ENCODE data around the gene SLC1A2.

The SLC1A2 gene

DNA sequence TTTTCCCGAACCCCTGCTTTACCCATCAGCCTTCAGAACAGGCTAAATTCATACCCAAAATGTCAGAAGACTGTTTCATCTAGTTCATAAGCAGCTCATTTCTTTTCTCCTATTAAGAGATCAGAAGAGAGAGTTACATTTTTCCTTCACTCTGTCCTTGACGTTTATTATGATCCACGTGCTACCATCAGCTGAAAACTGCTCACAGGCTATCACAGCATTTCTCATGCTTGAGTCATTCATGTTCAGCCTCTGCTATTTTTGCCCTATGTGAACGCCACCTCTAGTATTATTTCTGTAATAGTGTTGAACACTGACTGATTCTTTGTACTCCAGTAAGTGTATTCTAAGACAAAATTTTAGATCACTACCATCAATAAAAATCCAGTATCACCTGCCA, 51.9 kb downstream of the SLC1A2 start:
- TF ChIP-seq, protein P1, sequence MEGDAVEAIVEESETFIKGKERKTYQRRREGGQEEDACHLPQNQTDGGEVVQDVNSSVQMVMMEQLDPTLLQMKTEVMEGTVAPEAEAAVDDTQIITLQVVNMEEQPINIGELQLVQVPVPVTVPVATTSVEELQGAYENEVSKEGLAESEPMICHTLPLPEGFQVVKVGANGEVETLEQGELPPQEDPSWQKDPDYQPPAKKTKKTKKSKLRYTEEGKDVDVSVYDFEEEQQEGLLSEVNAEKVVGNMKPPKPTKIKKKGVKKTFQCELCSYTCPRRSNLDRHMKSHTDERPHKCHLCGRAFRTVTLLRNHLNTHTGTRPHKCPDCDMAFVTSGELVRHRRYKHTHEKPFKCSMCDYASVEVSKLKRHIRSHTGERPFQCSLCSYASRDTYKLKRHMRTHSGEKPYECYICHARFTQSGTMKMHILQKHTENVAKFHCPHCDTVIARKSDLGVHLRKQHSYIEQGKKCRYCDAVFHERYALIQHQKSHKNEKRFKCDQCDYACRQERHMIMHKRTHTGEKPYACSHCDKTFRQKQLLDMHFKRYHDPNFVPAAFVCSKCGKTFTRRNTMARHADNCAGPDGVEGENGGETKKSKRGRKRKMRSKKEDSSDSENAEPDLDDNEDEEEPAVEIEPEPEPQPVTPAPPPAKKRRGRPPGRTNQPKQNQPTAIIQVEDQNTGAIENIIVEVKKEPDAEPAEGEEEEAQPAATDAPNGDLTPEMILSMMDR (IDR thresholded peaks at IDR 0.05): no peak
- H3K27me3 ChIP-seq: no peaks in the 10 kb centered on the region
- H3K9me3 ChIP-seq: no peaks in the 10 kb centered on the region
- H3K27ac ChIP-seq: no peak overlapping the region
- no peak overlapping the region for H3K4me3 ChIP-seq (ENCODE audit: low read depth in 1 of 2, low read length in 1 of 2)
- H3K36me3 ChIP-seq: no peaks in the 10 kb centered on the region
- H3K4me1 ChIP-seq (ENCODE audit: control insufficient read depth in 1 of 2, insufficient read depth in 1 of 2, low read depth in 1 of 2, low read length in 1 of 2): peaks cover 6 to 14% of the 10 kb centered on the region in 2 experiments

DNA sequence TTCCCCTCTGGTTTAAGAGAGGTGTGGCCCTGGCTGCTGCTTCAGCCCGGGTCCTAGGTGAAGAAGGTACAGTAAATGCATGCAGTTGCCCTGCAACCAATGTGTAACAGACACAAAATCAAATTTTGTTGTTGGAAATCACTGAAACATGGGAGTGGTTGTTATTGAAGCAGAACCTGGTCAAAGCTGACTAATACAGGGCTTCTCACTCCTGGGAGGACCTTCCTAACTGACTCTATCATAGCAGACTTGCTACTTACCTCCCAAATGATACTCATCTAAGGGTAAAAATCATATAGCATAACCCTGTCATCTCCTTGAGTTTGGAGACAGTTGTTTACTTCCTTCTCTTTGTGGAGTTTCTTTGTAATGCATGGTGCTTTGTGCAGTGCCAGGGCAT, 52.6 kb downstream of the SLC1A2 start:
- TF ChIP-seq, protein P1 (IDR thresholded peaks at IDR 0.05): no peak
- H3K27me3 ChIP-seq: no peaks in the 10 kb centered on the region
- H3K27ac ChIP-seq: no peak overlapping the region
- no peaks in the 10 kb centered on the region for H3K36me3 ChIP-seq
- H3K4me3 ChIP-seq (ENCODE audit: low read depth in 1 of 2, low read length in 1 of 2): no peak overlapping the region
- H3K4me1 ChIP-seq (ENCODE audit: control insufficient read depth in 1 of 2, insufficient read depth in 1 of 2, low read depth in 1 of 2, low read length in 1 of 2): peaks cover 6 to 14% of the 10 kb centered on the region in 2 experiments
- no peaks in the 10 kb centered on the region for H3K9me3 ChIP-seq

DNA sequence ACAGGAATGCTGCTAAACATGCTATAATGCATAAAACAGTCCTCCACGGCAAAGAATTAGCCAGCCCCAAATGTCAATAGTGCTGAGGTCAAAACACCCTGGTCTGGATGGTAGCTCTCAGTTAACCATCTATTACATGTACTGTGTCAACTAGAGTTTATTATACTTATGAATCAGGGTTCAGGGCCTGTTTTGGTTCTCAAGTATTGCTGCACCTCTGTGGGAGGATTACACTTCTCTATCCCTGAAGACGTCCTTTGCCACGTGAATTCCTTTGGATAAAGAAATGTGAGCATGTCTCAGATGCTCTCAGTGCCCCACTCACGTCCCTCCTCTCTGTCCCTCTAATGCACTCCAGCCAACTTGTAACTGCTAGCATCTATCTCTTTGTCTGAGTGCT, 53.4 kb downstream of the SLC1A2 start:
- H3K36me3 ChIP-seq: no peaks in the 10 kb centered on the region
- no peak overlapping the region for H3K27ac ChIP-seq
- H3K4me3 ChIP-seq (ENCODE audit: low read depth in 1 of 2, low read length in 1 of 2): no peak overlapping the region
- H3K27me3 ChIP-seq: no peaks in the 10 kb centered on the region
- TF ChIP-seq, protein P1 (IDR thresholded peaks at IDR 0.05): no peak
- peaks cover 6 to 14% of the 10 kb centered on the region in 2 experiments for H3K4me1 ChIP-seq (ENCODE audit: control insufficient read depth in 1 of 2, insufficient read depth in 1 of 2, low read depth in 1 of 2, low read length in 1 of 2)
- H3K9me3 ChIP-seq: no peaks in the 10 kb centered on the region

DNA sequence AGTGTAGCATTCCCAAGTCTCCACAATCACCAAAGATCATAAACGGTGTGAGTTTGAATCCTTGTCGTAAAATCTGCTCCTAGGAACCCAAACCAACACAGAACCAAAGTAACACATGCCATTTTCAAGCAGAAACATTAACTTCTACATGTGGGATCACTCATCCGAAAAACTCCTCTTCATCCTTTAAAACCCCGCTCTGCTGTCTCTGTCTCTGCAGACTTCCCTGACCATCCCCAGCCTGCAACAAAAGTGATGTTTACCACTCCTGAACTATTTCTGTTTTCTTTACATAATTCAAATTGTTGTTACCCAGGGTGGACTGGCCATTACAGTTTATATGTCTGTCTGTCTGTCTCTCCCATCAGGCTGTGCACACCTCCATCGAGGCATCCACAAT, 54.0 kb downstream of the SLC1A2 start:
- Histone ChIP-seq H3K27ac (no peak overlapping the region), H3K36me3 (no peaks in the 10 kb centered on the region), H3K9me3 (no peaks in the 10 kb centered on the region), H3K4me3 (ENCODE audit: low read depth in 1 of 2, low read length in 1 of 2) (no peak overlapping the region), H3K4me1 (ENCODE audit: control insufficient read depth in 1 of 2, insufficient read depth in 1 of 2, low read depth in 1 of 2, low read length in 1 of 2) (peaks cover 6 to 14% of the 10 kb centered on the region in 2 experiments), H3K27me3 (no peaks in the 10 kb centered on the region)
- TF ChIP-seq, protein P1 (IDR thresholded peaks at IDR 0.05): no peak

DNA sequence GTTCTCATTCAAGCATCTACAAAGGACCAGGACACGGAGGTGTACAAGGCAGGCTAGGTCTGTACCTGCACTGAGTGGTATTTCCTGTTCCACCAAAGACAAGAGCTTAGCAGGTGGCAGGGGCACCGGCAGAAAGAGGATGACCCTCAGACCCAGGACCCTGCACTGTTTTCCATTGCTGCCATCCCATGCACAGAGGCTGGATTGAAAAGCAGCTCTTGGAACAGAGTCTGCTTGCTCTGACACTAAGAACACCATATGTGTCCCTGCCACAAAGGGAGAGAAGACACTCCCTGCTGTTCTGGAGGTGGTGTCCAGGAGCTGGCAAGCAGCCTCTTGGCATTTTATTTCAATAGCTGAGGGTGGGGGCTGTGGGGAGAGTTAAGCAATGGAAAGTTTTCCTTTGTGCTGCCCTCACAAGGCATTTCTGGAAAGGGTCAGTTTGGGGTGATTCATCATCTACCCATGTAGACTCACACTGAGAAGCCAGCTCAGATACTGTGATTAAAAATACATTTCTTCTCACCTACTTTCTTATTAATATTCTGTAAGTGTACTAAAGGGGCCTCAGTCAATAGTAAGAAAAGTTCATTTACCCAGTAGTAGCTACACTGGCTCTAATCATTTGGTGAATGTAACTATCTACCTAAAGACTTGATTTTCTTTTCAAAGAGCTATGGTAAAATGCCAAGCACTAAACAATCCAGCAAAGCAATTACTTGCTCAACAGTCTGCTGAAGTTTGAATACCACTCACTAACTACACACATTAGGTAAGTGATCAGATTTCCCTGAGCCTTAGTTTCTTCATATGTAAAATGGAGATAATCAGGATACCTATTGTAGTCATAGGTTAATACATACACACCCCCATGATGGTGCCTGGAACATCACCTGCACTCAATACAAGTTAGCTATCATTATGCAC, 55.2 kb downstream of the SLC1A2 start:
- Histone ChIP-seq H3K27ac (no peak overlapping the region), H3K9me3 (no peaks in the 10 kb centered on the region), H3K36me3 (no peaks in the 10 kb centered on the region), H3K4me3 (ENCODE audit: low read depth in 1 of 2, low read length in 1 of 2) (no peak overlapping the region), H3K27me3 (no peaks in the 10 kb centered on the region), H3K4me1 (ENCODE audit: control insufficient read depth in 1 of 2, insufficient read depth in 1 of 2, low read depth in 1 of 2, low read length in 1 of 2) (peaks cover 6 to 15% of the 10 kb centered on the region in 2 experiments)
- TF ChIP-seq, protein P1 (IDR thresholded peaks at IDR 0.05): no peak
